MM.1S (cell line): ENCODE measurements around the gene TIMM23B.
"Not testable (repeated sequence)": the region's sequence is repeated elsewhere in the genome, so short reads cannot be mapped to it uniquely, and the experiment has no call there.

Experiments
- DNase-seq: peaks from one replicate; pipeline ENCODE4 v3.0.0-alpha.2; 2015
- H2AFZ ChIP-seq: fragments of 300-600 bp; sonication (generic); 2 replicates; pipeline ENCODE4 v1.6.0; 2016; ENCODE audit warnings: antibody characterized with exemption, low read length
- H3F3A ChIP-seq: fragments of 300-600 bp; sonication (generic); 2 replicates; pipeline ENCODE4 v1.6.1; 2016; ENCODE audit warnings: mild to moderate bottlenecking, antibody characterized with exemption, low read length, moderate library complexity, mixed read lengths; ENCODE audit not compliant: insufficient read depth
- H3K27ac ChIP-seq: fragments of 300-600 bp; sonication (generic); 2 replicates; pipeline ENCODE4 v1.5.1; 2016; ENCODE audit warnings: mild to moderate bottlenecking, low read length
- H3K27me3 ChIP-seq: fragments of 300-600 bp; sonication (generic); replicated peaks from 2 replicates; pipeline ENCODE4 v1.6.0; 2016; ENCODE audit warnings: low read length; ENCODE audit not compliant: insufficient read depth
- H3K36me3 ChIP-seq: fragments of 300-600 bp; sonication (generic); replicated peaks from 2 replicates; pipeline ENCODE4 v1.6.1; 2016; ENCODE audit warnings: mild to moderate bottlenecking, low read length, mixed read lengths; ENCODE audit not compliant: insufficient read depth
- H3K4me1 ChIP-seq: fragments of 300-600 bp; sonication (generic); 2 replicates; pipeline ENCODE4 v1.6.1; 2016; ENCODE audit warnings: low read length, mixed read lengths
- H3K4me2 ChIP-seq: fragments of 300-600 bp; sonication (generic); 2 replicates; pipeline ENCODE4 v1.6.0; 2016; ENCODE audit warnings: low read depth, low read length
- H3K4me3 ChIP-seq: fragments of 300-600 bp; sonication (generic); 2 replicates; pipeline ENCODE4 v1.5.1; 2016; ENCODE audit warnings: low read length, mixed read lengths
- H3K79me2 ChIP-seq: fragments of 300-600 bp; sonication (generic); 2 replicates; pipeline ENCODE4 v1.6.1; 2016; ENCODE audit warnings: mixed run types, low read length, mixed read lengths
- H3K9ac ChIP-seq: fragments of 300-600 bp; sonication (generic); 2 replicates; pipeline ENCODE4 v1.6.1; 2016; ENCODE audit warnings: low read length, mixed read lengths
- H3K9me2 ChIP-seq: fragments of 300-600 bp; sonication (generic); replicated peaks from 2 replicates; pipeline ENCODE4 v1.6.1; 2016; ENCODE audit warnings: mild to moderate bottlenecking, low read length, mixed read lengths; ENCODE audit not compliant: insufficient read depth
- H3K9me3 ChIP-seq: fragments of 300-600 bp; sonication (generic); replicated peaks from 2 replicates; pipeline ENCODE4 v1.6.1; 2016; ENCODE audit warnings: mild to moderate bottlenecking, low read length, mixed read lengths; ENCODE audit not compliant: insufficient read depth
- H4K20me1 ChIP-seq: fragments of 300-600 bp; sonication (generic); 2 replicates; pipeline ENCODE4 v1.6.1; 2016; ENCODE audit warnings: mild to moderate bottlenecking, low read length, moderate library complexity, mixed read lengths; ENCODE audit not compliant: insufficient read depth

Gene TIMM23B

DNA sequence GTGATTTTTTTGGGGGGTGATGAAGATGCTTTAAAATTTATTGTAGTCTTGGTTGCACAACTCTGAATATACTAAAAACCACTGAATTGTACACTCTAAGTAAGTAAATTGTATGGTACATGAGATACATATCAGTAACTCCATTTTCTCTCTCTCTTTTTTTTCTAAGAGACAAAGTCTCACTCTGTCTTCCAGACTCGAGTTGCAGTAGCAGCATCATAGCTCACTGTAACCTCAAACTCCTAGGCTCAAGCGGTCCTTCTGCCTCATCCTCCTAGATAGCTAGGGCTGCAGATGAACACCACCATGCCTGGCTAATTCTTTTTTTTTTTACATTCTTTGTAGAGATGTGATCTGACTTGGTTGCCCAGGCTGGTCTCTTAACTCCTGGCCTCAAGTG lies 6.9 kb downstream of the TIMM23B start:
- H3K4me1 ChIP-seq, H3K4me2 ChIP-seq, H3F3A ChIP-seq, DNase-seq, H3K4me3 ChIP-seq, H2AFZ ChIP-seq, H3K9ac ChIP-seq, H3K9me3 ChIP-seq, H3K36me3 ChIP-seq, H3K9me2 ChIP-seq, H3K27me3 ChIP-seq, H4K20me1 ChIP-seq: not testable (repeated sequence)
- peak overlapping the region; percentile 55; the same call in 1 of the 2 replicates for H3K27ac ChIP-seq
- H3K79me2 ChIP-seq: peaks cover 38% of the 10 kb centered on the region

DNA sequence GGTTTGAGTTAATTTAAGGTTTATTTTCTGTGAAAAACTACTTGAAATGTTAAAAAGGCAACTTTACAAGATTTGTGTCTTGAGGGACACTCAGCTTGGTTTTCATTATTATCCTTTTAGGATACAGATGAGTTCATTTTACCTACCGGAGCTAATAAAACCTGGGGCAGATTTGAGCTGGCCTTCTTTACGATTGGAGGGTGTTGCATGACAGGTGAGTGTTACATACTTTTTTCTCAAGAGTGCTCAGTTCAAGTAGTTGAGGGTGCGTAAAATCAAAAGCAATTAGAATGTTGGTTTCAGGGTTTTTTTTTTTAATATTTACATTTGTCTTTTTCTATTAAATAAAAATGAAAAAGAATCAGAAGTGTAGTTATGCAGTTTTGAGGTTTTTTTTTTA lies 10.2 kb downstream of the TIMM23B start:
- H3K36me3 ChIP-seq, H3K4me1 ChIP-seq, H3K4me2 ChIP-seq, H3K27ac ChIP-seq, H3K9me3 ChIP-seq, H3F3A ChIP-seq, DNase-seq, H4K20me1 ChIP-seq, H2AFZ ChIP-seq, H3K27me3 ChIP-seq, H3K4me3 ChIP-seq, H3K9me2 ChIP-seq, H3K9ac ChIP-seq: not testable (repeated sequence)
- H3K79me2 ChIP-seq: peaks cover 31% of the 10 kb centered on the region

DNA sequence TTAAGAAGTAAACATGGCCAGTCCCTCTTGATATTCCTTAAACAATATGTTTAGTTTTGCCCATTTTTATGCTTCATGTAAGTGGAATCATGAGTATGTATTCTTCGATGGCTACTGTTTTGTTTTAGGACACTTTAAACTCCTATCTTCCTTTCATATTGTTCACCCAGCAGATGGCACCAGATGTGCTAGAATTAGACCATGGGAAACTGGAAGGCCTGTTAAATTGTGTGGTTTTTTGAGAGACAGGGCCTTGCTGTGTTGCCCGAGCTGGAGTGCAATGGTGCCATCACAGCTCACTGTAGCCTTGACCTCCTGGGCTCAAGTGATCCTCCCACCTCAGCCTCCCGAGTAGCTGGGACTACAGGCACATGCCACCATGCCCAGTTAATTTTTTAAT lies 11.3 kb downstream of the TIMM23B start:
- H4K20me1 ChIP-seq, H3K9ac ChIP-seq, DNase-seq, H3K27me3 ChIP-seq, H3K9me3 ChIP-seq, H3F3A ChIP-seq, H3K4me3 ChIP-seq, H3K36me3 ChIP-seq, H2AFZ ChIP-seq, H3K4me1 ChIP-seq, H3K27ac ChIP-seq, H3K9me2 ChIP-seq, H3K4me2 ChIP-seq: not testable (repeated sequence)
- H3K79me2 ChIP-seq: peaks cover 34% of the 10 kb centered on the region

DNA sequence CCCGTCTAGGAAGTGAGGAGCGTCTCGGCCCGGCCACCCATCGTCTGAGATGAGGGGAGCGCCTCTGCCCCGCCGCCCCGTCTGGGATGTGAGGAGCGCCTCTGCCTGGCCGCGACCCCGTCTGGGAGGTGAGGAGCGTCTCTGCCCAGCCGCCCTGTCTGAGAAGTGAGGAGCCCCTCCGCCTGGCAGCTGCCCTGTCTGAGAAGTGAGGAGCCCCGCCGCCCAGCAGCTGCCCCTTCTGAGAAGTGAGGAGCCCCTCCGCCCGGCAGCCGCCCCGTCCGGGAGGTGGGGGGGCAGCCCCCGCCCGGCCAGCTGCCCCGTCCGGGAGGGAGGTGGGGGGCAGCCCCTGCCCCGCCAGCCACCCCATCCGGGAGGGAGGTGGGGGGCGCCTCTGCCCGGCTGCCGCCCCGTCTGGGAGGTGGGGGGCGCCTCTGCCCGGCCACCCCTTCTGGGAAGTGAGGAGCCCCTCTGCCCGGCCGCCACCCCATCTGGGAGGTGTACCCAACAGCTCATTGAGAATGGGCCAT lies 28.5 kb downstream of the TIMM23B start:
- H3K36me3 ChIP-seq, H3K9ac ChIP-seq, H4K20me1 ChIP-seq, H3K4me1 ChIP-seq, H3K27ac ChIP-seq, H3K9me3 ChIP-seq, DNase-seq, H3K27me3 ChIP-seq, H3K9me2 ChIP-seq, H3K4me3 ChIP-seq, H2AFZ ChIP-seq, H3K4me2 ChIP-seq, H3K79me2 ChIP-seq, H3F3A ChIP-seq: not testable (repeated sequence)

DNA sequence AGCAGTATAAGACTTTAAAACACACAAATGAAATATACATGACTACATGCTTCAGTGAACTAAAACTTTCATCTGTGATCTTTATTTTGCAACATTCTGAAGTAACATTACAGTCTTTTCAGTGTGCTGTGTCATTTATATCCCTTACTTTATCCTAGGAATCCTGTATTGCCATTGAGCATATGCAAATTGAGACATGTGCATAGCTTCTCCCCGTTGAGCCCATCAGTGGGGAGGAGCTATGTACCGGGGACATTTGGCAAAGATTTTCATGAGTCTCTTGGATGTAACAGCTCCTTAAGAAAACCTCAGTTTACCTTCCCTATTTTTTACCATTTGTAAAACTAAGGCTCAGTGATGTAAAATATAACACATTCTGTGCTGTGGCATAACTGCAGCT lies 29.6 kb downstream of the TIMM23B start:
- not testable (repeated sequence) for H4K20me1 ChIP-seq, DNase-seq

DNA sequence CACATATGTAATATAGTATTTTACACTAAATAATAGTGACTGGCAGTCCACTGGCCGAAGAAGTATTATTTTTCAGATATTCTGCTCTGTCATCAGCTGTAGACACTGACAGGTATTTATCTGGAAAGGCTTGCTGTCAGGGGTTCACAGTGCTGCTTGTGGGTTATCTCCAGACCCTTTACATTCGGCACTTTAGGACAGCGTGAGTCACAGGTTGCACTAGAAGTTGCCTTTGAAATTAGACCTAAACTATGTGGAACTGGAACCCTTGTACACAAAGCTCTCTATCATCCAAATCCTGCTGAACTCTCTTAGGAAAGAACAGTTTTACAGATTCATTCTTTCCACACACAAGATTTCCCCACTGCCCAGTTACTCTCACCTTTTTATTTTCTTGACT lies 30.2 kb downstream of the TIMM23B start:
- H3K9ac ChIP-seq, H2AFZ ChIP-seq, H3K4me1 ChIP-seq, H3K9me3 ChIP-seq, H3K9me2 ChIP-seq, H3K27me3 ChIP-seq, H3K4me3 ChIP-seq, DNase-seq, H3K36me3 ChIP-seq, H4K20me1 ChIP-seq, H3K4me2 ChIP-seq, H3K27ac ChIP-seq, H3F3A ChIP-seq, H3K79me2 ChIP-seq: not testable (repeated sequence)

More for the DNA sequence above, 29.6 kb downstream of the TIMM23B start:
- H3K79me2 ChIP-seq, H3K4me2 ChIP-seq, H3K4me1 ChIP-seq, H3F3A ChIP-seq, H3K36me3 ChIP-seq, H3K9me3 ChIP-seq, H3K9ac ChIP-seq, H3K27me3 ChIP-seq, H3K9me2 ChIP-seq, H2AFZ ChIP-seq, H3K4me3 ChIP-seq, H3K27ac ChIP-seq: not testable (repeated sequence)

DNA sequence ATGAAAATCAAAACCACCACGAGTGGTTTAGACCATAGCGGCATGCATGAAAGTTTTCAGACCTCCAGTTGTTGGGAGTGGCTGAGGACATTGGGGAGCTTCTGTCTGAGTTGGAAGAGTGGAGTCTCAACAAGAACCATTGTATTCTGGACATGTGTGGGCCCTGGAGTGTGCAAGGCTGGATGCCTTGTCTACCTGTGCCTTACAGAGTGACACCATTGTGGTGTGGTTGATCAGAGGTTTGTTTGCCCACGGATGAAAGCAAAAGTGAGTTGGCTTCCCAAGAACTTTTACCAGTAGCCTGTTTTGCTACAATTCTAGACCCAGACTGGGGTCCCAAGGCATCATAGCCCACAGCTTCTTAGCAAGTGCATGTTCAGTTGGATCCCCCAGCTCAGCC lies 35.9 kb downstream of the TIMM23B start:
- not testable (repeated sequence) for DNase-seq, H3K9me3 ChIP-seq

DNA sequence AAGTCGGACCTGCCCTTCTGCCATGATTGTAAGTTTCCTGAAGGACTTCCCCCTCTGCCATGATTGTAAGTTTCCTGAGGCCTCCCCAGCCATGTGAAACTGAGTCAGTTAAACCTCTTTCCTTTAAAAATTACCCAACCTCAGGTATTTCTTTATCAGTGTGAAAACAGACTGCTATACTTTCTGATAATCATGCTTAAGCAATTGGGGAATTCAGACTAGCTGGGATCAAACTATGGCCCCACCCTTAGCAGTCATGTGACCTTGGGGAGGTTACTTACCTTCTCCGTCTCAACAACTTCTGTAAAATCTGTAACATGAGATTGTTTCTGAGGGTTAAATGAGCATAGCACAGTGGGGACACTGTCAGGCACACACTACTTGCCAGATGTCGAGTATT lies 45.4 kb downstream of the TIMM23B start:
- not testable (repeated sequence) for H3K4me1 ChIP-seq, H3K4me2 ChIP-seq, H4K20me1 ChIP-seq, DNase-seq, H2AFZ ChIP-seq, H3K79me2 ChIP-seq, H3K36me3 ChIP-seq, H3K9me3 ChIP-seq, H3K27me3 ChIP-seq, H3K9ac ChIP-seq, H3K9me2 ChIP-seq, H3K27ac ChIP-seq, H3F3A ChIP-seq, H3K4me3 ChIP-seq

More for the DNA sequence above, 35.9 kb downstream of the TIMM23B start:
- not testable (repeated sequence) for H3K4me2 ChIP-seq, H3K4me1 ChIP-seq, H3K79me2 ChIP-seq, H2AFZ ChIP-seq, H3F3A ChIP-seq, H3K27me3 ChIP-seq, H4K20me1 ChIP-seq, H3K27ac ChIP-seq, H3K36me3 ChIP-seq, H3K4me3 ChIP-seq, H3K9ac ChIP-seq, H3K9me2 ChIP-seq
